PC-3 (cell line): Measurements from ENCODE around the gene CCDC181. TPM values are rescaled to one million over a fixed set of nuclear protein-coding genes. Genes with fewer than 3 reads are reported as not detected.

Source experiments
- ATAC-seq: fragments of 200-7000 bp; cut with Tn5 transposase; 2 replicates; pipeline ENCODE4 v1.9.1; 2020; ENCODE audit warnings: mild to moderate bottlenecking, moderate library complexity
- BruUV-seq: library from RNA; stranded (reverse); fragments of 400-500 nt; replicated peaks from 2 replicates; lab custom pipeline; 2021; lab: Mats Ljungman, UMichigan
- CTCF ChIA-PET: fragments of 300-600 bp; sonication (Branson Sonifier 250); formaldehyde crosslinking; loops from one replicate; lab custom pipeline; 2022; ENCODE audit warnings: antibody characterized with exemption; lab: Charles Lee
- POLR2A ChIA-PET: fragments of 300-600 bp; sonication (Branson Sonifier 250); formaldehyde crosslinking; loops from one replicate; lab custom pipeline; 2022; ENCODE audit warnings: antibody characterized with exemption; ENCODE audit not compliant: unreplicated experiment; lab: Charles Lee
- DNase-seq: peaks from one replicate; pipeline ENCODE4 v3.0.0-alpha.2; 2015
- H2AFZ ChIP-seq: fragments of 300-600 bp; sonication (generic); 2 replicates; pipeline ENCODE4 v1.6.0; 2016; ENCODE audit warnings: antibody characterized with exemption, low read length
- H3F3A ChIP-seq: fragments of 300-600 bp; sonication (generic); one replicate; pipeline ENCODE4 v1.6.0; 2017; ENCODE audit warnings: antibody characterized with exemption, low read length, control low read depth, mild to moderate bottlenecking; ENCODE audit not compliant: unreplicated experiment
- H3K27ac ChIP-seq: fragments of 300-600 bp; sonication (generic); 2 replicates; pipeline ENCODE4 v1.5.1; 2016; ENCODE audit warnings: mild to moderate bottlenecking, low read length
- H3K27me3 ChIP-seq: fragments of 300-600 bp; sonication (generic); 2 replicates; pipeline ENCODE4 v1.6.1; 2016; ENCODE audit warnings: low read length, mixed read lengths
- H3K36me3 ChIP-seq: fragments of 300-600 bp; sonication (generic); 2 replicates; pipeline ENCODE4 v1.6.1; 2016; ENCODE audit warnings: low read depth, mixed run types, low read length, mixed read lengths
- H3K4me1 ChIP-seq: fragments of 300-600 bp; sonication (generic); 2 replicates; pipeline ENCODE4 v1.5.1; 2016; ENCODE audit warnings: low read length; ENCODE audit not compliant: insufficient read depth
- H3K4me2 ChIP-seq: fragments of 300-600 bp; sonication (generic); 2 replicates; pipeline ENCODE4 v1.6.0; 2016; ENCODE audit warnings: low read length
- H3K4me3 ChIP-seq: fragments of 300-600 bp; sonication (generic); 2 replicates; pipeline ENCODE4 v1.5.1; 2016; ENCODE audit warnings: mild to moderate bottlenecking, low read length, mixed read lengths
- H3K79me2 ChIP-seq: fragments of 300-600 bp; sonication (generic); 2 replicates; pipeline ENCODE4 v1.6.1; 2017; ENCODE audit warnings: low read length, mixed read lengths
- H3K9ac ChIP-seq: fragments of 300-600 bp; sonication (generic); 2 replicates; pipeline ENCODE4 v1.6.0; 2016; ENCODE audit warnings: mild to moderate bottlenecking, low read length
- H3K9me2 ChIP-seq: fragments of 300-600 bp; sonication (generic); replicated peaks from 2 replicates; pipeline ENCODE4 v1.6.1; 2016; ENCODE audit warnings: mixed run types, low read length, mixed read lengths
- H3K9me3 ChIP-seq: fragments of 300-600 bp; sonication (generic); 2 replicates; pipeline ENCODE4 v1.6.1; 2016; ENCODE audit warnings: low read length, mixed read lengths
- H4K20me1 ChIP-seq: fragments of 300-600 bp; sonication (generic); 2 replicates; pipeline ENCODE4 v1.6.1; 2016; ENCODE audit warnings: low read length, mixed read lengths
- EZH2 ChIP-seq: fragments of 300-600 bp; sonication (generic); IDR thresholded peaks from one replicate; pipeline ENCODE4 v1.6.1; 2017; ENCODE audit warnings: antibody characterized with exemption, mild to moderate bottlenecking, low read length; ENCODE audit not compliant: unreplicated experiment
- EZH2phosphoT487 ChIP-seq: fragments of 300-600 bp; sonication (generic); IDR thresholded peaks from 2 replicates; pipeline ENCODE4 v1.6.1; 2018; ENCODE audit warnings: mild to moderate bottlenecking, antibody characterized with exemption, low read length, borderline replicate concordance
- intact Hi-C: fragments of 100-400 bp; cut with micrococcal nuclease; formaldehyde crosslinking; loops from 2 replicates; pipeline ENCODE4 v1.9.0; 2023
- total RNA-seq: library from RNA; depleted of rRNA; stranded (reverse); fragments of >200 nt; gene quantifications from 2 replicates; pipeline ENCODE4 v1.2.3, GENCODE V29; 2014
- TF ChIP-seq, protein P1 (sequence below): fragments of 300-600 bp; sonication (generic); conservative IDR thresholded peaks from 2 replicates; pipeline ENCODE4 v1.5.1; 2017; ENCODE audit warnings: antibody characterized with exemption, low read depth, mild to moderate bottlenecking, low read length

Gene CCDC181
- total RNA-seq, 1 experiment from 2014 or later: 0.07 TPM

DNA sequence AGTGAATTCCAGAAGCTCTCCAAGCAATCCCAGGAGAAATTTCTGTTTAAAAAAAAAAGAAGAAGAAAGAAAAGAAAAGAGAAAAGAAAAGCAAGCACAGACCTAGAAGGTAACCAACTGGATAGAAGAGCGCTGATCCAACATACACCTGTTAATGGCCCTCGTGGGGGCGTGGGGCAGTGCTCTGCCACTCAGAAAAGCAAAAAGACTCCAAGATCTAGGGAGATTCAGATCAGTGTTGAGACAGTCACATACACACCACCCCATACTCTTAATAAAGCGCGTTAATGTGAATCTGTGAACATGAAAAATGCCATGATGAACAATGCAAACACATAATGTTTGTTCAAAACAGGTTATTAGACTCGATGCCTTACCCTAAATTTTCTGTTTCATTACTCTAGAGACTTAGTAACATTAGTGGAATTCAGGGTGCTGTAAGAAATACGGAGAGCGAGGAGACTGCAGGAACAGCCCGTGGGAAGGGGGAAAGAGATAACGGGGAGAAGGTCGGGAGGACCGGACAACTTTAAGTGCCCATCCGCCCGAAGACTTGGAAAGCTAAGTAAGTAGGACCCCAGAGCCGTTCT lies 60.1 kb downstream of the CCDC181 start:
- ChIA-PET CTCF (no interaction called here), POLR2A (no interaction called here)
- peak; percentile 4 for ATAC-seq
- H4K20me1 ChIP-seq: no peaks in the 10 kb centered on the region
- H3K27ac ChIP-seq: peak overlapping the region; percentile 87
- TSS peak; percentile 80 for BruUV-seq
- H3K4me1 ChIP-seq: peaks cover 52% of the 10 kb centered on the region
- H3K4me3 ChIP-seq: peak overlapping the region; percentile 92
- peaks cover 19% of the 10 kb centered on the region for H3F3A ChIP-seq
- H3K9me3 ChIP-seq: peaks cover 4% of the 10 kb centered on the region
- H3K79me2 ChIP-seq: peaks cover 69% of the 10 kb centered on the region
- no peaks in the 10 kb centered on the region for H3K9me2 ChIP-seq
- intact Hi-C loops: loop anchor here (5.0 kb wide), 5 partner anchors 120 to 740 kb away; partner anchors contain the start of genes ATP1B1 and SLC19A2
- H3K27me3 ChIP-seq: no peaks in the 10 kb centered on the region
- TF ChIP-seq EZH2phosphoT487: no peak
- TF ChIP-seq EZH2: no peak
- TF ChIP-seq, protein P1, sequence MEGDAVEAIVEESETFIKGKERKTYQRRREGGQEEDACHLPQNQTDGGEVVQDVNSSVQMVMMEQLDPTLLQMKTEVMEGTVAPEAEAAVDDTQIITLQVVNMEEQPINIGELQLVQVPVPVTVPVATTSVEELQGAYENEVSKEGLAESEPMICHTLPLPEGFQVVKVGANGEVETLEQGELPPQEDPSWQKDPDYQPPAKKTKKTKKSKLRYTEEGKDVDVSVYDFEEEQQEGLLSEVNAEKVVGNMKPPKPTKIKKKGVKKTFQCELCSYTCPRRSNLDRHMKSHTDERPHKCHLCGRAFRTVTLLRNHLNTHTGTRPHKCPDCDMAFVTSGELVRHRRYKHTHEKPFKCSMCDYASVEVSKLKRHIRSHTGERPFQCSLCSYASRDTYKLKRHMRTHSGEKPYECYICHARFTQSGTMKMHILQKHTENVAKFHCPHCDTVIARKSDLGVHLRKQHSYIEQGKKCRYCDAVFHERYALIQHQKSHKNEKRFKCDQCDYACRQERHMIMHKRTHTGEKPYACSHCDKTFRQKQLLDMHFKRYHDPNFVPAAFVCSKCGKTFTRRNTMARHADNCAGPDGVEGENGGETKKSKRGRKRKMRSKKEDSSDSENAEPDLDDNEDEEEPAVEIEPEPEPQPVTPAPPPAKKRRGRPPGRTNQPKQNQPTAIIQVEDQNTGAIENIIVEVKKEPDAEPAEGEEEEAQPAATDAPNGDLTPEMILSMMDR: no peak
- H3K36me3 ChIP-seq: peaks cover 24% of the 10 kb centered on the region
- peak overlapping the region; percentile 84 for H3K9ac ChIP-seq
- no peak for DNase-seq
- H2AFZ ChIP-seq: peak overlapping the region; percentile 79
- peak overlapping the region; percentile 88 for H3K4me2 ChIP-seq

DNA sequence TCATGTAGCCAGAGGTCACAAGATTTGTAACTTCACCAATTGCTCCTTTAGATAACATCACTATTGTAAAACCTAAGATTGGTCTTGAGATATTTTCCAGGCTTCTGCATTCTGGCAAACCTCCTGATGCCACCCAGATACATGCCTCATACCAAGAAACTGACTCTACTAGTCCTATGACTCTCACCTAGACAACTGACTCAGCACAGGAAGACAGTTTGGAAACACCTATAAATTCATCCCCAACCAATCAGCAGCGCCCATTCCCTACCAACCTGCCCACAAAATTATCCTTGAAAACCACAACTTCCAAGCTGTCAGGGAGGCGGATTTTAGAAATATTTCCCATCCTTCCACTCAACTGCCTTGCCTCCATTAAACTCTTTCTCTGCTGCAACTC lies 62.3 kb downstream of the CCDC181 start:
- Histone ChIP-seq H3K27ac (peak overlapping the region; percentile 84), H3K4me1 (peaks cover 59% of the 10 kb centered on the region), H3K36me3 (peaks cover 3% of the 10 kb centered on the region; the same call in 1 of the 2 replicates), H3K9me3 (peaks cover 4% of the 10 kb centered on the region), H3K4me3 (peak overlapping the region; percentile 25; the same call in 1 of the 2 replicates), H3K27me3 (no peaks in the 10 kb centered on the region), H3K4me2 (peak overlapping the region; percentile 48), H4K20me1 (no peaks in the 10 kb centered on the region), H2AFZ (no peak overlapping the region), H3K9me2 (no peaks in the 10 kb centered on the region), H3K79me2 (peaks cover 65% of the 10 kb centered on the region), H3F3A (peaks cover 19% of the 10 kb centered on the region), H3K9ac (0 out of 2 replicates have a peak overlapping the region, but pooled peaks have one; percentile 5)
- ATAC-seq: peak; percentile 9
- DNase-seq: peak; percentile 97
- intact Hi-C loops: loop anchor here (5.0 kb wide), 5 partner anchors 122 to 738 kb away; partner anchors contain the start of genes ATP1B1 and SLC19A2
- ChIA-PET POLR2A (interaction anchor here (0.6 kb wide), 1 partner anchor 99 kb away, joined by 3 read pairs; no protein-coding TSS in a partner anchor), CTCF (interaction anchor here (0.6 kb wide), 1 partner anchor 115 kb away, joined by 3 read pairs; no protein-coding TSS in a partner anchor)
- TF ChIP-seq EZH2phosphoT487: no peak
- TF ChIP-seq EZH2: no peak
- TF ChIP-seq, protein P1: no peak
- BruUV-seq: no TSS peak
